22Rv1 (cell line): Measurements from ENCODE around the gene SH3BP5L.

Experiments used
- H3K27ac ChIP-seq: fragments of 450-650 bp; 2 replicates; pipeline ENCODE4 v1.5.1; 2017
- ZFX ChIP-seq: fragments of 450-650 bp; IDR thresholded peaks from 2 replicates; pipeline ENCODE4 v1.6.1; 2017; ENCODE audit warnings: antibody characterized with exemption, borderline replicate concordance
- TF ChIP-seq, protein P1 (sequence below): fragments of 450-650 bp; IDR thresholded peaks from 2 replicates; pipeline ENCODE4 v1.5.1; 2017; ENCODE audit warnings: mild to moderate bottlenecking

The SH3BP5L gene

GRCh38 chr1:248823517-248824001 is 2.2 kb downstream of the SH3BP5L start:
- no peak overlapping the region for H3K27ac ChIP-seq
- TF ChIP-seq, protein P1, sequence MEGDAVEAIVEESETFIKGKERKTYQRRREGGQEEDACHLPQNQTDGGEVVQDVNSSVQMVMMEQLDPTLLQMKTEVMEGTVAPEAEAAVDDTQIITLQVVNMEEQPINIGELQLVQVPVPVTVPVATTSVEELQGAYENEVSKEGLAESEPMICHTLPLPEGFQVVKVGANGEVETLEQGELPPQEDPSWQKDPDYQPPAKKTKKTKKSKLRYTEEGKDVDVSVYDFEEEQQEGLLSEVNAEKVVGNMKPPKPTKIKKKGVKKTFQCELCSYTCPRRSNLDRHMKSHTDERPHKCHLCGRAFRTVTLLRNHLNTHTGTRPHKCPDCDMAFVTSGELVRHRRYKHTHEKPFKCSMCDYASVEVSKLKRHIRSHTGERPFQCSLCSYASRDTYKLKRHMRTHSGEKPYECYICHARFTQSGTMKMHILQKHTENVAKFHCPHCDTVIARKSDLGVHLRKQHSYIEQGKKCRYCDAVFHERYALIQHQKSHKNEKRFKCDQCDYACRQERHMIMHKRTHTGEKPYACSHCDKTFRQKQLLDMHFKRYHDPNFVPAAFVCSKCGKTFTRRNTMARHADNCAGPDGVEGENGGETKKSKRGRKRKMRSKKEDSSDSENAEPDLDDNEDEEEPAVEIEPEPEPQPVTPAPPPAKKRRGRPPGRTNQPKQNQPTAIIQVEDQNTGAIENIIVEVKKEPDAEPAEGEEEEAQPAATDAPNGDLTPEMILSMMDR = no peak
- no peak for TF ChIP-seq ZFX

DNA sequence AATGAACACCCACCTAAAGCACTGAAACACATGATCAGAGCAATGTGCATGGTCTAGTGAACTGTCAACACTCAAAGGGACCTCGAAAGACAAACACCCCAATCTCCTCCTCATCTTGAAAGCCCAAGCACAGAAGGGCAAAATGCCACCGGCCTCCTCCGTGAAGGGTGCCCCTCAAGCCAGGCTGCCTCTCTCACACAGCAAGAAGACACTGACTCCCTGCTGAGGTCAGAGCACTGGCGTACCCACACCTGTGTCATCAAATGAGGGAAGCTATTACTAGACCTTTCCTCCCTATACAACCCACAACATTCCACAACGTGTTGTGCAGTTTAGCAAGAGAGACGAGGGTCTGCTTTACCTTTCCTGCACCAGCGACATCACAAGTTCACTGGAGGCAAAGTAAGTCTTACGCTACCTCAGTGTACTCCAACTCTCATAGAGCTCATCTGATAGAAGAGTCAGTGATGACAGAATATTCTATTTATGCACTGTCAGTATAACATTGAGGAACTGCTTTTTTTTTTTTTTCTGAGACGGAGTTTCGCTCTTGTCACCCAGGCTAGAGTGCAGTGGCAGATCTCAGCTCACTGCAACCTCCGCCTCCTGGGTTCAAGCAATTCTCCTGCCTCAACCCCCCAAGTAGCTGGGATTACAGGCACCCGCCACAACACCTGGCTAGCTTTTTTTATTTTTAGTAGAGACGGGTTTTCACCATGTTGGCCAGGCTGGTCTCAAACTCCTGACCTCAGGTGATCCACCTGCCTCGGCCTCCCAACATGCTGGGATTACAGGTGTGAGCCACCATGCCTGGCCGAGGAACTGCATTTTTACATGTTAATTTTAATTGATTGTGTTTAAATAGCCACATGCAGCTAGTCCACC is 3.3 kb downstream of the SH3BP5L start:
- TF ChIP-seq ZFX = no peak
- TF ChIP-seq, protein P1 = no peak
- H3K27ac ChIP-seq = no peak overlapping the region

GRCh38 chr1:248821641-248822040 is 4.1 kb downstream of the SH3BP5L start:
- no peak for TF ChIP-seq ZFX
- TF ChIP-seq, protein P1 = no peak
- no peak overlapping the region for H3K27ac ChIP-seq

DNA sequence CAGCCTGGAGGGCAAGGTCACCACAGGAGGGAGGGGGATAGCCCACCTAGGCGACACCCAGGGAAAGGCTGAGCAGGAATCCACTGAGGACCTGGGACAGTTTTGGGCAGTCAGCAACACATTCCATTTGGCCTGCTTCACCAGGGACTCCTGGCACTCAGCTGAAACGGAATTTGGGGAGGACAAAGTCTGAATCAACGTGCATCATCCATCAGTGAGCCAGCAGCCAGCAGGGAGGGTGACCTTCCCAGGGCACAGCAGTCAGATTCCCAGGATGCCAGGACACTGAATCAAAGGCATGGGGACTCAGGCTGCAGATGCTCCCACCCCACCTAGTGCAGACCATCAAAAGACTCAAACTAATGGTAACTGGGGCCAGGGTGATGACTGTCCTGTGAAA is 4.6 kb downstream of the SH3BP5L start:
- TF ChIP-seq, protein P1 = no peak
- TF ChIP-seq ZFX = no peak
- no peak overlapping the region for H3K27ac ChIP-seq

DNA sequence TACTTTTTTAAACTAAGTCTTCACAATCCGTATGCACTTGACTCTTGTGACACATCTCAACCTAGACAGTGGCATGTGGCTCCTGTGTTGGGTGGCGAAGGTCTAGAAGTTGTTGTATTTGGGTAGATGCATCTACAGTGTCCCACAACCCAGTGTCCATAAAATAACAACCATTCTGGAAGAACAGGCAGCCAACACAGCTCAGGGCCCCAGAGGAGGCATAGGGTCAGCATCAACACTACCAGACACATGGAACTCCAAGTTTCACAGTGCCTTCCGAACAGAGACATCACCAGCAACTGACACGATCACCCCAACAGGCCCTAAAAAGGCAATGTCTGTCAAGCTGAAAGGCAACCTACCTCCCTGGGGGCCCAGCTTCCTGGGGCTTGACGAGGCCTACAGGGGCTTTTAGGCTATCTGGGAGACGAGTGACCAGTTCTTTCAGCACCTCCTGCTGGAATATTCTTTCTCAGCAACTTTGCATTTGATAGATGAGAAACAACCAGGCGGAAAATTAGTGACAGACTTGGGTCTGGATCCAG is 5.6 kb downstream of the SH3BP5L start:
- H3K27ac ChIP-seq = no peak overlapping the region
- TF ChIP-seq, protein P1 = no peak
- no peak for TF ChIP-seq ZFX

DNA sequence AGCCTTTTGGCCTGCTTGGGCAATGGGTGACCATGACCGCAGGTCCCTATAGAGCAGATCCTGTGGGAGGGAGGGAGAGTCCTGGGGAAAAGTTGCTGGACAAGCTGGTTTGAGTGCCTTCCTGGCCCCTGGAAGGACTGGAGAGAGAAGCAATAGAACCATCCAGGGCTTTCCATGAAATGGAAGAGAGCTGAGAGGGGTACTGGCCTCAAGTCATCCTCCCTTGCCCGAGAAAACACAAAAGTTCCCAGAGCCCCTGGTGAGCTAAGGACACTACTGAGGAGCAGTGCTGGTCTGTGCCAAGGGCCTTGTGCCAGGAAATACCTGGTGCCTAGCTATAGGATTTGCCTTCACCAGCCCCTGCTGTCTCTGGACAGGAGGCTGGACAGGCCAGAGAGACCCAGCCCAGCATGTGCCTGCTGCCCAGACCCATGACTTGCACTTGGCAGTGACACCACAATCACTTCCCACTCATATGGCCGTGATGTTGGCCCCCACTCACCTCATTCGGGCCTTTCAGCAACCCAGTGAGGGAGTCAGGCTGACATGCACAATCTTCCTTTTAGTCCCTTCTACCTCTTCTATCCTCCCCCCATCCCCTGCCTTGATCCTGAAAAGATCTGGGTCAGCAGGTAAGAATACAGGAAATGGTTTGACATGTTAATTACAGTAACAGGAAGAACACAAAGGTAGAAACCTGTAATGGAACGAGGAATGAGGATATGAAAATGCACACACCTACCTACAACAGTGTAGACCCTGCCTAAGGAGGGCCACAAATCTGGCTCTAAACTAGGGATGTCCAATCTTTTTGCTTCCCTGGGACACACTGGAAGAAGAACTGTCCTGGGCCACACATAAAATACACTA is 7.0 kb downstream of the SH3BP5L start:
- no peak overlapping the region for H3K27ac ChIP-seq
- TF ChIP-seq, protein P1 = no peak
- no peak for TF ChIP-seq ZFX

- TF ChIP-seq ZFX = no peak
- TF ChIP-seq, protein P1 = no peak
- H3K27ac ChIP-seq = no peak overlapping the region
Measured at GRCh38 chr1:248817065-248817464, 8.7 kb downstream of the SH3BP5L start.
